Mesenchymal stem cell (in vitro differentiated cells and primary cell): ENCODE measurements around the gene TALDO1.

ENCODE experiments used
- DNase-seq: peaks from one replicate; pipeline ENCODE4 v3.0.0-alpha.2; 2013
- H2AFZ ChIP-seq: one replicate; pipeline ENCODE4 v1.6.1; 2013; ENCODE audit warnings: low read depth, mild to moderate bottlenecking, control low read depth, inconsistent platforms, low read length, moderate library complexity
- H2AK5ac ChIP-seq: 2 replicates; pipeline ENCODE4 v1.6.1; 2013; ENCODE audit warnings: low read length, moderate library complexity, mild to moderate bottlenecking, inconsistent platforms; ENCODE audit not compliant: severe bottlenecking
- H2BK120ac ChIP-seq: one replicate; pipeline ENCODE4 v1.6.1; 2013; ENCODE audit warnings: low read depth, mild to moderate bottlenecking, inconsistent platforms, low read length, moderate library complexity
- H2BK12ac ChIP-seq, 2 experiments: one replicate each; pipeline ENCODE4 v1.6.1; 2013; ENCODE audit warnings: inconsistent platforms in 2 of 2, low read length in 2 of 2, mild to moderate bottlenecking in 2 of 2, moderate library complexity in 2 of 2, control low read depth in 1 of 2
- H2BK15ac ChIP-seq: one replicate; pipeline ENCODE4 v1.6.1; 2013; ENCODE audit warnings: mild to moderate bottlenecking, low read depth, inconsistent platforms; ENCODE audit not compliant: poor library complexity, severe bottlenecking
- H2BK5ac ChIP-seq: 2 replicates; pipeline ENCODE4 v1.6.1; 2013; ENCODE audit warnings: low read depth, mild to moderate bottlenecking, low read length, control low read depth, inconsistent platforms; ENCODE audit not compliant: poor library complexity, severe bottlenecking
- H3K14ac ChIP-seq, 2 experiments: one replicate each; pipeline ENCODE4 v1.6.1; 2013; ENCODE audit warnings: inconsistent platforms in 2 of 2, low read length in 2 of 2, control low read depth in 1 of 2, mild to moderate bottlenecking in 1 of 2, moderate library complexity in 1 of 2
- H3K18ac ChIP-seq, 2 experiments: one replicate each; pipeline ENCODE4 v1.6.1; 2013; ENCODE audit warnings: inconsistent platforms in 2 of 2, low read length in 2 of 2, control low read depth in 1 of 2, low read depth in 1 of 2, mild to moderate bottlenecking in 1 of 2
- H3K23ac ChIP-seq, 2 experiments: one replicate each; pipeline ENCODE4 v1.6.1; 2013; ENCODE audit warnings: inconsistent platforms in 2 of 2, low read length in 2 of 2, mild to moderate bottlenecking in 2 of 2, moderate library complexity in 2 of 2, control low read depth in 1 of 2
- H3K27ac ChIP-seq: 2 replicates; pipeline ENCODE4 v1.5.1; 2013; ENCODE audit warnings: mild to moderate bottlenecking, moderate library complexity, low read length, control low read depth, inconsistent platforms; ENCODE audit not compliant: poor library complexity, severe bottlenecking
- H3K27me3 ChIP-seq, 2 experiments: 2 replicates each; pipeline versions ENCODE4 v1.6.1 to v1.7.0; 2013; ENCODE audit warnings: low read length in 2 of 2, mild to moderate bottlenecking in 2 of 2, moderate library complexity in 2 of 2, control low read depth in 1 of 2, inconsistent platforms in 1 of 2; ENCODE audit not compliant: control insufficient read depth in 1 of 2, insufficient read depth in 1 of 2
- H3K36me3 ChIP-seq, 2 experiments: 2 replicates each; pipeline versions ENCODE4 v1.6.1 to v1.7.0; 2013; ENCODE audit warnings: low read length in 2 of 2, control low read depth in 1 of 2, inconsistent platforms in 1 of 2, low read depth in 1 of 2, mild to moderate bottlenecking in 1 of 2; ENCODE audit not compliant: insufficient read depth in 2 of 2, control insufficient read depth in 1 of 2
- H3K4ac ChIP-seq, 2 experiments: one replicate each; pipeline ENCODE4 v1.6.1; 2013; ENCODE audit warnings: inconsistent platforms in 2 of 2, low read length in 2 of 2, mild to moderate bottlenecking in 2 of 2, moderate library complexity in 2 of 2, control low read depth in 1 of 2, low read depth in 1 of 2
- H3K4me1 ChIP-seq: 2 replicates; pipeline ENCODE4 v1.6.1; 2013; ENCODE audit warnings: low read depth, low read length, control low read depth; ENCODE audit not compliant: control insufficient read depth, insufficient read depth
- H3K4me2 ChIP-seq: 2 replicates; pipeline ENCODE4 v1.6.1; 2013; ENCODE audit warnings: low read length, mild to moderate bottlenecking, inconsistent platforms; ENCODE audit not compliant: poor library complexity, severe bottlenecking
- H3K4me3 ChIP-seq, 2 experiments: 2 replicates each; pipeline versions ENCODE4 v1.5.1 to v1.7.0; 2013; ENCODE audit warnings: low read length in 2 of 2, mild to moderate bottlenecking in 2 of 2, control low read depth in 1 of 2, low read depth in 1 of 2; ENCODE audit not compliant: insufficient read depth in 1 of 2
- H3K79me1 ChIP-seq: replicated peaks from 2 replicates; pipeline ENCODE4 v1.6.1; 2013; ENCODE audit warnings: mild to moderate bottlenecking, control low read depth, low read length, inconsistent platforms; ENCODE audit not compliant: poor library complexity, severe bottlenecking
- H3K9ac ChIP-seq: 2 replicates; pipeline ENCODE4 v1.7.0; 2013; ENCODE audit warnings: mild to moderate bottlenecking, low read length, moderate library complexity
- H3K9me3 ChIP-seq: 2 replicates; pipeline ENCODE4 v1.7.0; 2013; ENCODE audit warnings: mild to moderate bottlenecking, low read length; ENCODE audit not compliant: control insufficient read depth
- H4K8ac ChIP-seq: one replicate; pipeline ENCODE4 v1.6.1; 2013; ENCODE audit warnings: inconsistent platforms, mild to moderate bottlenecking, low read length, moderate library complexity
- H4K91ac ChIP-seq: one replicate; pipeline ENCODE4 v1.6.1; 2013; ENCODE audit warnings: mild to moderate bottlenecking, low read length, inconsistent platforms
- WGBS: methylation state at CpG from one replicate; pipeline ENCODE4 v1.1.7; 2013; ENCODE audit warnings: mixed read lengths; 5-methylcytosine and 5-hydroxymethylcytosine counted together

Gene TALDO1

GRCh38 chr11:791658-792534, 44.6 kb downstream of the TALDO1 start:
- WGBS = 97% methylated on average over 47 of the region's 49 CpGs

GRCh38 chr11:792535-792821, 45.2 kb downstream of the TALDO1 start:
- Histone ChIP-seq H3K4me3 (no peak overlapping the region), H2BK15ac (no peak overlapping the region), H3K79me1 (peaks cover 3% of the 10 kb centered on the region), H4K8ac (no peak overlapping the region), H3K4ac (no peak overlapping the region), H3K14ac (no peak overlapping the region), H3K4me1 (peaks cover 42% of the 10 kb centered on the region), H3K36me3 (peaks cover 19 to 43% of the 10 kb centered on the region in 2 experiments), H3K9ac (no peak overlapping the region), H2AK5ac (no peak overlapping the region), H3K27me3 (peaks cover 4 to 14% of the 10 kb centered on the region in 2 experiments), H3K9me3 (no peaks in the 10 kb centered on the region), H2BK120ac (no peak overlapping the region), H2AFZ (no peak overlapping the region), H4K91ac (no peak overlapping the region), H3K4me2 (no peak overlapping the region), H2BK12ac (no peak overlapping the region), H3K27ac (no peak overlapping the region), H2BK5ac (no peak overlapping the region), H3K18ac (no peak overlapping the region), H3K23ac (no peak overlapping the region)
- WGBS = over 99% methylated on average over 14 of the region's 15 CpGs
- DNase-seq = no peak

More at GRCh38 chr11:791658-792534, 44.6 kb downstream of the TALDO1 start:
- Histone ChIP-seq H3K4me2 (no peak overlapping the region), H3K27me3 (peaks cover 4 to 14% of the 10 kb centered on the region in 2 experiments), H2BK5ac (no peak overlapping the region), H3K4me1 (peaks cover 40% of the 10 kb centered on the region), H3K14ac (no peak overlapping the region), H3K4ac (peak overlapping the region in 1 of 2 experiments; percentile 13), H2BK12ac (no peak overlapping the region), H3K4me3 (no peak overlapping the region), H4K91ac (no peak overlapping the region), H3K36me3 (peaks cover 19 to 43% of the 10 kb centered on the region in 2 experiments), H3K18ac (no peak overlapping the region), H3K23ac (no peak overlapping the region), H2BK120ac (no peak overlapping the region), H2AK5ac (no peak overlapping the region), H4K8ac (no peak overlapping the region), H2BK15ac (no peak overlapping the region), H3K27ac (no peak overlapping the region), H2AFZ (no peak overlapping the region), H3K9ac (no peak overlapping the region), H3K79me1 (peaks cover 3% of the 10 kb centered on the region), H3K9me3 (no peaks in the 10 kb centered on the region)
- no peak for DNase-seq

- H3K18ac ChIP-seq = no peak overlapping the region
- no peak overlapping the region for H3K4me3 ChIP-seq
- no peak overlapping the region for H3K4ac ChIP-seq
- no peak overlapping the region for H3K14ac ChIP-seq
- H3K27ac ChIP-seq = no peak overlapping the region
- H2AFZ ChIP-seq = no peak overlapping the region
- H2BK15ac ChIP-seq = no peak overlapping the region
- H2BK120ac ChIP-seq = no peak overlapping the region
- H2AK5ac ChIP-seq = no peak overlapping the region
- no peak overlapping the region for H3K23ac ChIP-seq
- H3K27me3 ChIP-seq = peaks cover 4 to 14% of the 10 kb centered on the region in 2 experiments
- H4K91ac ChIP-seq = no peak overlapping the region
- no peak overlapping the region for H2BK12ac ChIP-seq
- H2BK5ac ChIP-seq = no peak overlapping the region
- H4K8ac ChIP-seq = no peak overlapping the region
- H3K9ac ChIP-seq = no peak overlapping the region
- peaks cover 42% of the 10 kb centered on the region for H3K4me1 ChIP-seq
- peaks cover 19 to 43% of the 10 kb centered on the region in 2 experiments for H3K36me3 ChIP-seq
- no peak overlapping the region for H3K4me2 ChIP-seq
- H3K79me1 ChIP-seq = peaks cover 3% of the 10 kb centered on the region
- H3K9me3 ChIP-seq = no peaks in the 10 kb centered on the region
- DNase-seq = no peak
- 89% methylated on average over 13 of the region's 13 CpGs for WGBS
Observed at GRCh38 chr11:792873-793272, 45.6 kb downstream of the TALDO1 start.

GRCh38 chr11:793556-793955, 46.3 kb downstream of the TALDO1 start:
- Histone ChIP-seq H3K4me3 (no peak overlapping the region), H3K23ac (no peak overlapping the region), H4K8ac (no peak overlapping the region), H2BK12ac (no peak overlapping the region), H3K4me1 (peaks cover 44% of the 10 kb centered on the region), H4K91ac (no peak overlapping the region), H2AFZ (no peak overlapping the region), H3K27me3 (peaks cover 4 to 11% of the 10 kb centered on the region in 2 experiments), H3K14ac (no peak overlapping the region), H2BK5ac (no peak overlapping the region), H2BK15ac (no peak overlapping the region), H2AK5ac (no peak overlapping the region), H3K18ac (no peak overlapping the region), H3K4me2 (no peak overlapping the region), H3K4ac (no peak overlapping the region), H3K79me1 (peaks cover 3% of the 10 kb centered on the region), H2BK120ac (no peak overlapping the region), H3K9ac (no peak overlapping the region), H3K36me3 (peaks cover 19 to 43% of the 10 kb centered on the region in 2 experiments), H3K27ac (no peak overlapping the region), H3K9me3 (no peaks in the 10 kb centered on the region)
- DNase-seq = no peak
- 95% methylated on average over 6 of the region's 7 CpGs for WGBS
